HL-60 (cell line): Measurements from ENCODE around the gene NEK11.

Source experiments
- GABPA ChIP-seq: IDR thresholded peaks from 2 replicates; pipeline ENCODE4 v1.6.1; 2012; ENCODE audit warnings: low read depth
- POLR2AphosphoS5 ChIP-seq: IDR thresholded peaks from 2 replicates; pipeline ENCODE4 v1.6.1; 2012; ENCODE audit warnings: low read depth
- TF ChIP-seq, protein P1 (sequence below): IDR thresholded peaks from one replicate; pipeline ENCODE4 v1.5.1; 2011; ENCODE audit warnings: low read length, control low read depth, inconsistent platforms; ENCODE audit not compliant: insufficient read depth
- TF ChIP-seq, protein P2 (sequence below): IDR thresholded peaks from 2 replicates; pipeline ENCODE4 v1.6.1; 2012; ENCODE audit warnings: low read depth; ENCODE audit not compliant: insufficient replicate concordance

DNA sequence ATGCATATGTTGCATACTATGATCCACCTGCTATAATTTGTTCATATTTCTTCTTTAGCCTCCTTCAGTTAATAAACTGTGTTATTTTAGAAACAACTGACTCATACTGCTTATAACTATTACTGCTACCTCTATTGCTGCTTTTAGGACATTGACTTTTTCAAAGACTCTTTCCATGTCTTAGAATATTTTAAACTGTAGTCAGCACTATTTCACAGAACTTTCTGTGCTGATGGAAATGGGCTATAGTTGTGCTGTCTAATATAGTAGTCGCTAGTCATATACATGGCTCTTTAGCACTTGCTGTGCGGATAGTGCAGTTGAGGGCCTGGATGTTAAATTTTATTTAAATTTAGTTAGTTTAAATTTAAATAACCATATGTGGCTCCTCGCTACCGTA, 55.6 kb downstream of the NEK11 start:
- TF ChIP-seq, protein P1, sequence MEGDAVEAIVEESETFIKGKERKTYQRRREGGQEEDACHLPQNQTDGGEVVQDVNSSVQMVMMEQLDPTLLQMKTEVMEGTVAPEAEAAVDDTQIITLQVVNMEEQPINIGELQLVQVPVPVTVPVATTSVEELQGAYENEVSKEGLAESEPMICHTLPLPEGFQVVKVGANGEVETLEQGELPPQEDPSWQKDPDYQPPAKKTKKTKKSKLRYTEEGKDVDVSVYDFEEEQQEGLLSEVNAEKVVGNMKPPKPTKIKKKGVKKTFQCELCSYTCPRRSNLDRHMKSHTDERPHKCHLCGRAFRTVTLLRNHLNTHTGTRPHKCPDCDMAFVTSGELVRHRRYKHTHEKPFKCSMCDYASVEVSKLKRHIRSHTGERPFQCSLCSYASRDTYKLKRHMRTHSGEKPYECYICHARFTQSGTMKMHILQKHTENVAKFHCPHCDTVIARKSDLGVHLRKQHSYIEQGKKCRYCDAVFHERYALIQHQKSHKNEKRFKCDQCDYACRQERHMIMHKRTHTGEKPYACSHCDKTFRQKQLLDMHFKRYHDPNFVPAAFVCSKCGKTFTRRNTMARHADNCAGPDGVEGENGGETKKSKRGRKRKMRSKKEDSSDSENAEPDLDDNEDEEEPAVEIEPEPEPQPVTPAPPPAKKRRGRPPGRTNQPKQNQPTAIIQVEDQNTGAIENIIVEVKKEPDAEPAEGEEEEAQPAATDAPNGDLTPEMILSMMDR = no peak
- TF ChIP-seq POLR2AphosphoS5 (no peak), GABPA (no peak)
- TF ChIP-seq, protein P2, sequence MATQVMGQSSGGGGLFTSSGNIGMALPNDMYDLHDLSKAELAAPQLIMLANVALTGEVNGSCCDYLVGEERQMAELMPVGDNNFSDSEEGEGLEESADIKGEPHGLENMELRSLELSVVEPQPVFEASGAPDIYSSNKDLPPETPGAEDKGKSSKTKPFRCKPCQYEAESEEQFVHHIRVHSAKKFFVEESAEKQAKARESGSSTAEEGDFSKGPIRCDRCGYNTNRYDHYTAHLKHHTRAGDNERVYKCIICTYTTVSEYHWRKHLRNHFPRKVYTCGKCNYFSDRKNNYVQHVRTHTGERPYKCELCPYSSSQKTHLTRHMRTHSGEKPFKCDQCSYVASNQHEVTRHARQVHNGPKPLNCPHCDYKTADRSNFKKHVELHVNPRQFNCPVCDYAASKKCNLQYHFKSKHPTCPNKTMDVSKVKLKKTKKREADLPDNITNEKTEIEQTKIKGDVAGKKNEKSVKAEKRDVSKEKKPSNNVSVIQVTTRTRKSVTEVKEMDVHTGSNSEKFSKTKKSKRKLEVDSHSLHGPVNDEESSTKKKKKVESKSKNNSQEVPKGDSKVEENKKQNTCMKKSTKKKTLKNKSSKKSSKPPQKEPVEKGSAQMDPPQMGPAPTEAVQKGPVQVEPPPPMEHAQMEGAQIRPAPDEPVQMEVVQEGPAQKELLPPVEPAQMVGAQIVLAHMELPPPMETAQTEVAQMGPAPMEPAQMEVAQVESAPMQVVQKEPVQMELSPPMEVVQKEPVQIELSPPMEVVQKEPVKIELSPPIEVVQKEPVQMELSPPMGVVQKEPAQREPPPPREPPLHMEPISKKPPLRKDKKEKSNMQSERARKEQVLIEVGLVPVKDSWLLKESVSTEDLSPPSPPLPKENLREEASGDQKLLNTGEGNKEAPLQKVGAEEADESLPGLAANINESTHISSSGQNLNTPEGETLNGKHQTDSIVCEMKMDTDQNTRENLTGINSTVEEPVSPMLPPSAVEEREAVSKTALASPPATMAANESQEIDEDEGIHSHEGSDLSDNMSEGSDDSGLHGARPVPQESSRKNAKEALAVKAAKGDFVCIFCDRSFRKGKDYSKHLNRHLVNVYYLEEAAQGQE = no peak
